T1000 (cell line): ENCODE data around the gene FAM153A.
"Not testable (repeated sequence)": the region's sequence is repeated elsewhere in the genome, so short reads cannot be mapped to it uniquely, and the experiment has no call there.

Experiments used
- DNase-seq: peaks from one replicate; lab custom pipeline; 2025; ENCODE audit warnings: mixed read lengths; lab: John Stamatoyannopoulos, UW

The FAM153A gene

GRCh38 chr5:177724858-177725257 is 57.8 kb downstream of the FAM153A start:
- not testable (repeated sequence) for DNase-seq

DNA sequence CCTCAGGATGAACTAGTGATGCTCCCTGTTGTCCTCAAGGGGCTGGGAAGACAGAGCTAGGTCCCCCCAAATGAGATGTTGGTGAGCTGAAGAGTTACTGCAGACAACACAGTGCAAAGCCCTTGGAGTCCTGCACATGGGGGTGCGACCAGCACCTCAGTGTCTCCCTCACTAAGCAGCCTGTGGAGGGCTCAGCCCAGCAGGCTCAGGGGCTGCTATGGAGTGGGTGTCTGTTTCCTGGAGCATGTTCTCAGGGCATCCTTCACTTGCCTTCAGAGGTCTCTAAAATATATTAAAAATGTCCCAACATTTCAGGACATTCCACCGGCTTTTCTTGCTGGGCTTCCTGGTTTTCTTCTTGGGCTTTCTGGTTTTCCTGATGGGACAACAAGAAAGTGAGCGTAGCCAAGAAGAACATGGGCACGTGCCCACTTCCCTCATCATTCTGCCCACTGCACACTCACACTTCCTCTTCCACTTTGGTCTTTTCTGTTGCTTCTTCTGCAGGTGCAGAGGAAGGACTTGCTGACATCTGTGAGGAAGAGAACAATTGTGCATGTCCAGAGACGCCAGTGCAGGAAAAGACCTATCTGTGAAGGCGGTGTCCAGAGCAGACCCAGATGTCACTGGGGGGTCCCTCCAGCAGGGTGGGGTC is 58.7 kb downstream of the FAM153A start:
- DNase-seq, result not testable (repeated sequence)

- not testable (repeated sequence) for DNase-seq
These were observed 59.9 kb downstream of the FAM153A start for GRCh38 chr5:177722829-177723228.

DNA sequence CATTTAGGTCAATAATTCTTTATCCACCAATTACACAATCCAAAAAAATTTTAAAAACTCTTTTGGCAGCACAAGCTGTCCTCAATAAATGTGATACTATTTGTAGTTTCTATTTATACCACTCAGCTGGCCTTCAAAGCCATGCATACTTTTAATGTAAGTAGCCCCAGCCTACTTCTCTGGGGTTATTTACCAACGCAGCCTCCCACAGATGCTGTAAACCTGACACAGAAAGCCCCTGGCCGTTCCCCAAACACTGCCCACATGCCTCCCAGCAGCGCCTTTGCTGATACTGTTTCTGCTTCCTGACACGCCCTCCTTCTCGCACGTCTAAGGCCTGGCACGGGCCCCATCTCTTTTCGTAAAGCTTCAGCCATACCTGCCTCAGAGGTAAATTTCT is 62.7 kb downstream of the FAM153A start:
- not testable (repeated sequence) for DNase-seq

DNA sequence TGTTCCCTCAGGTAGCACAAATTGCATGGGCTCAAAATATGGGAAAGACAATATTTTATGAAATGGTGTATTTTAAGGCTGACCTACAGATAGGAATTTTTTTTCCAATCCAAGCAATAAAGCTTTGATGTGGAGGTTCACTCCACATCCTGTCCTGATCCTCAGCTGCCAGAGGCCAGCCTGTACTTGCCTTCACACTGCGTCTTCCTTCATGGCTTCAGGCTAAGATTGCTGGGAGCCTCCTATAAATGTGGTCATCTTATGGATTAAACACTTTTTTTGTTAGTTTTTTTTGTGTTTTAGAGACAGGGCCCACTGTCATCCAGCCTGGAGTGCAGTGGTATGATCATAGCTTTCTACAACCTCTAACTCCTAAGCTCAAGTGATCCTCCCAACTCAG is 67.3 kb downstream of the FAM153A start:
- not testable (repeated sequence) for DNase-seq

DNA sequence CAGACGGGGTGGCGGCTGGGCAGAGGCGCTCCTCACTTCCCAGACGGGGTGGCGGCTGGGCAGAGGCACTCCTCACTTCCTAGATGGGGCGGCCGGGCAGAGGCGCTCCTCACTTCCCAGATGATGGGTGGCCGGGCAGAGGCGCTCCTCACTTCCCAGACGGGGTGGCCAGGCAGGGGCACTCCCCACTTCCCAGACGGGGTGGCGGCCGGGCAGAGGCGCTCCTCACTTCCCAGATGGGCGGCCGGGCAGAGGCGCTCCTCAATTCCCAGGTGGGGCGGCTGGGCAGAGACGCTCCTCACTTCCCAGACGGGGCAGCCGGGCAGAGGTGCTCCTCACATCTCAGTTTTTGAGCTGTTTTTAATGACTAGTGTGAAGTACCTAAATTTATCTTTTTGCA is 86.6 kb downstream of the FAM153A start:
- not testable (repeated sequence) for DNase-seq

DNA sequence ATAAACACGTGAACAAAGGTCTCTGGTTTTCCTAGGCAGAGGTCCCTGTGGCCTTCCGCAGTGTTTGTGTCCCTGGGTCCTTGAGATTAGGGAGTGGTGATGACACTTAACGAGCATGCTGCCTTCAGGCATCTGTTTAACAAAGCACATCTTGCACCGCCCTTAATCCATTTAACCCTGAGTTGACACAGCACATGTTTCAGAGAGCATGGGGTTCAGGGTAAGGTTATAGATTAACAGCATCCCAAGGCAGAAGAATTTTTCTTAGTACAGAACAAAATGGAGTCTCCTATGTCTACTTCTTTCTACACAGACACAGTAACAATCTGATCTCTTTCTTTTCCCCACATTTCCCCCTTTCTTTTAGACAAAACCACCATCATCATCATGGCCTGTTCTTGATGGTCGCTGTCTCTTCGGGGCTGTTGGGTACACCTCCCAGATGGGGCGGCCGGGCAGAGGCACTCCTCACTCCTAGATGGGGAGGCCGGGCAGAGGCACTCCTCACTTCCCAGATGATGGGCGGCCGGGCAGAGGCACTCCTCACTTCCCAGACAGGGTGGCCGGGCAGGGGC is 87.3 kb downstream of the FAM153A start:
- not testable (repeated sequence) for DNase-seq

- DNase-seq, result not testable (repeated sequence)
These were observed 88.2 kb downstream of the FAM153A start for GRCh38 chr5:177694518-177694835.

DNA sequence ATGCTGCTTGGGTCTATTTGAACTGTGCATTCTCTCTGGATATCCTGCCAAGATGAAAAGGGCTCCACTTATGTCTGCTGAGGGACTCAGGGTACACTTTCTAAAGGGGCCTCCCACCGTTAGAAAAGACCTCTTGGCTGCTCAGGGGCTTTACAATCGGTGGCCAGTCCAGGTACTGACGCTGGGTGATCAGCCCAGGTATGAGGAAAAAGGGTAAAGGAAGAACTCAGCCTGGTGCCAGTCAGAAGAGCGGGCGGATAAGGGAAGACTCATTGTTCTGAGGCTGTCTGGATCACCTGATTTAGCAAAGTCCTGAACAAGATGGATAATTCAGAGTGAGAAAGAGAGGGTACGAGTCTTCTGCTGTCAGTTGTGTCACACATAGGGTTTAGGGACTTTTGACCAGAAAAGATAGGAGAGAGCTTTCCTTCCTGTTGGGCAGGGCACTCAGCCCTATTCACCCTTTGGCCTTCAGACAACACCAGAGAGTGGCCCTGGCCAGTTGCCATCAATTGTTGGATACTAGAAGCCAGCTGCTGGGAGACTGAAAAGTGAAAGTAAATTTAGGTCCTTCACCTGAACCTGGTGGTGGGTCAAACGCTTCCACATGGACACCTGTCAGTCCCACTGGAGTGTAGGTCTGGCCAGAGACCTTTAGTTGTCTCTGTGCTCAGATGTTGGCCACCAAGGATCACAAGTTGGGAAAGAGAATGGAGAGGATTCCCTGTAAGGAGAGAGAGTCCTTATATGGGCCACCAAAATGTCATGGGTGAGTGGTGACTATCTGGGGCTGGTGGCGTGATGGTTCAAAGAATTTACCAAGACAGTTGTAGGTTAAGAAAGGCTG is 88.8 kb downstream of the FAM153A start:
- not testable (repeated sequence) for DNase-seq

DNA sequence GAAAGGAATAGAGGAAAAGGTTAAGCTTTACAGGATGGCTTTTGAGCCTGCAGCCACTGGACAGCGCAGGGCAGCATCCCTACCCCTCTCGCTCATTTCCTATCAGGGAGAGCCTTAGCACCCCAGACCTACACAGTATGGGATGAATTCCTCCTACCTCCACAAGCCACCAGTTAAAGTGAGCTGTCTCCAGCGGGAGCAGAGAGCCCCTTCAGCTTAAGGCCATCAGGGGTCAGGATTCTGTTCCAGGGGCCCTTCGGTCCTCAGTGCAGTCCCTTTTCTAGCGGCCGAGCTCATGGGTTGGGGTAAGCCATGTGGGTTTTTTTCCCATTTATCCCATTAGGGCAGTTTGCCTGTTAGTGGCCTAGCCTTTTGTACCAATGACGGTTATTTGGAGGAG is 89.7 kb downstream of the FAM153A start:
- not testable (repeated sequence) for DNase-seq

- DNase-seq, result not testable (repeated sequence)
These were observed 90.2 kb downstream of the FAM153A start for GRCh38 chr5:177692507-177692906.

DNA sequence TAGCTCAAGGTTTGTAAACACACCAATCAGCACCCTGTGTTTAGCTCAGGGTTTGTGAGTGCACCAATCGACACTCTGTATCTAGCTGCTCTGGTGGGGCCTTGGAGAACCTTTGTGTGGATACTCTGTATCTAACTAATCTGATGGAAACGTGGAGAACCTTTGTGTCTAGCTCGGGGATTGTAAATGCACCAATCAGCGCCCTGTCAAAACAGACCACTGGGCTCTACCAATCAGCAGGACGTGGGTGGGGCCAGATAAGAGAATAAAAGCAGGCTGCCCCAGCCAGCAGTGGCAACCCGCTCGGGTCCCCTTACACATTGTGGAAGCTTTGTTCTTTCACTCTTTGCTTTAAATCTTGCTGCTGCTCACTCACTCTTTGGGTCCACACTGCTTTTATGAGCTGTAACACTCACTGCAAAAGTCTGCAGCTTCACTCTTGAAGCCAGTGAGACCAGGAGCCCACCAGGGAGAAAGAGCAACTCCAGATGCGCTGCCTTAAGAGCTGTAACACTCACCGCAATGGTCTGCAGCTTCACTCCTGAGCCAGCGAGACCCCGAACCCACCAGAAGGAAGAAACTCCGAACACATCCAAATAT is 93.6 kb downstream of the FAM153A start:
- DNase-seq, result not testable (repeated sequence)

DNA sequence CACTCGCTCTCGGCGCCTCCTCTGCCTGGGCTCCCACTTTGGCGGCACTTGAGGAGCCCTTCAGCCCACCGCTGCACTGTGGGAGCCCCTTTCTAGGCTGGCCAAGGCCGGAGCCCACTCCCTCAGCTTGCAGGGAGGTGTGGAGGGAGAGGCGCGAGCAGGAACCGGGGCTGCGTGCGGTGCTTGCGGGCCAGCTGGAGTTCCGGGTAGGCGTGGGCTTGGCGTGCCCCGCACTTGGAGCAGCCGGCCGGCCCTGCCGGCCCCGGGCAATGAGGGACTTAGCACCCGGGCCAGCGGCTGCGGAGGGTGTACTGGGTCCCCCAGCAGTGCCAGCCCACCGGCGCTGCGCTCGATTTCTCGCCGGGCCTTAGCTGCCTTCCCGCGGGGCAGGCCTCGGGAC is 94.6 kb downstream of the FAM153A start:
- DNase-seq, result not testable (repeated sequence)

DNA sequence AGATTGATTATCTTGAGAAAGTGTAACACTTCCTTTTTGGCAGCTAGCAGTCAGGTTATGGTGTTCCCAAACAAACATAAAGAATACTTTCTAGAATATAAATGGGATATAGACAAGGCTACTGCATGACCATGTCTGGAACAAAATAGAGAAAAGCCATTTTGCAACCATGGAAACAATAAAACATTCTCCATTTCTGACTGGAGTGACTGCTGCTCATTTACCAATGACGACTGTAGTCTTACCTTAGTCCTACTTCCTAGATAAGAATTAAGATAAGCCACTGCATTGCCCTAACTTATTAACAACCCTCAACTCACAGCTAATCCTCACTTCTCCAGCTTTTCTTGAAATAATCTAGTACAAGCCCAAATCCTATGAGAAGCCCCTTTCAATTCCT is 100.8 kb downstream of the FAM153A start:
- not testable (repeated sequence) for DNase-seq
